H9 (cell line): ENCODE measurements around the gene MED15. TPM values are rescaled to one million over a fixed set of nuclear protein-coding genes. Genes with fewer than 3 reads are reported as not detected.

Experiments
- DNase-seq: peaks from one replicate; pipeline ENCODE4 v3.0.0-alpha.2; 2017
- H2AFZ ChIP-seq: one replicate; pipeline ENCODE4 v1.6.1; 2013; ENCODE audit warnings: mild to moderate bottlenecking, low read length, control low read depth, moderate library complexity
- H2AK5ac ChIP-seq: 2 replicates; pipeline ENCODE4 v1.6.1; 2013; ENCODE audit warnings: low read length, control low read depth, mixed read lengths; ENCODE audit not compliant: insufficient read length
- H2BK120ac ChIP-seq: one replicate; pipeline ENCODE4 v1.6.1; 2013; ENCODE audit warnings: low read depth, mild to moderate bottlenecking, low read length, control low read depth, inconsistent platforms; ENCODE audit not compliant: poor library complexity, severe bottlenecking
- H2BK12ac ChIP-seq: 2 replicates; pipeline ENCODE4 v1.6.1; 2013; ENCODE audit warnings: low read length, control low read depth, mixed read lengths, low read depth; ENCODE audit not compliant: insufficient read length
- H2BK15ac ChIP-seq: 2 replicates; pipeline ENCODE4 v1.6.1; 2013; ENCODE audit warnings: low read depth, low read length, control low read depth
- H2BK20ac ChIP-seq: one replicate; pipeline ENCODE4 v1.6.1; 2013; ENCODE audit warnings: low read depth, mild to moderate bottlenecking, low read length, control low read depth, inconsistent platforms; ENCODE audit not compliant: poor library complexity, severe bottlenecking
- H2BK5ac ChIP-seq: 2 replicates; pipeline ENCODE4 v1.6.1; 2013; ENCODE audit warnings: low read length, control low read depth, mixed read lengths; ENCODE audit not compliant: insufficient read length
- H3K14ac ChIP-seq: 2 replicates; pipeline ENCODE4 v1.6.1; 2013; ENCODE audit warnings: low read length, control low read depth; ENCODE audit not compliant: insufficient read depth
- H3K18ac ChIP-seq: 2 replicates; pipeline ENCODE4 v1.6.1; 2013; ENCODE audit warnings: low read depth, mild to moderate bottlenecking, mixed read lengths, low read length, control low read depth; ENCODE audit not compliant: insufficient read length
- H3K23ac ChIP-seq: 2 replicates; pipeline ENCODE4 v1.6.1; 2013; ENCODE audit warnings: low read length, control low read depth, mixed read lengths, low read depth; ENCODE audit not compliant: insufficient read length
- H3K23me2 ChIP-seq: 2 replicates; pipeline ENCODE4 v1.6.1; 2013; ENCODE audit warnings: low read depth, mild to moderate bottlenecking, mixed read lengths, low read length, control low read depth; ENCODE audit not compliant: insufficient read length, poor library complexity, severe bottlenecking
- H3K27ac ChIP-seq: 2 replicates; pipeline ENCODE4 v1.5.1; 2013; ENCODE audit warnings: low read length, control low read depth, mixed read lengths, low read depth; ENCODE audit not compliant: insufficient read length
- H3K27me3 ChIP-seq: 2 replicates; pipeline ENCODE4 v1.6.1; 2013; ENCODE audit warnings: low read length, control low read depth, inconsistent platforms; ENCODE audit not compliant: insufficient read depth
- H3K4ac ChIP-seq: 2 replicates; pipeline ENCODE4 v1.6.1; 2013; ENCODE audit warnings: low read depth, mild to moderate bottlenecking, control low read depth, inconsistent platforms, low read length, moderate library complexity
- H3K4me1 ChIP-seq: 2 replicates; pipeline ENCODE4 v1.6.1; 2013; ENCODE audit warnings: low read length, control low read depth, inconsistent platforms; ENCODE audit not compliant: insufficient read depth
- H3K4me2 ChIP-seq: 2 replicates; pipeline ENCODE4 v1.6.1; 2013; ENCODE audit warnings: low read length, control low read depth, mixed read lengths; ENCODE audit not compliant: insufficient read length, insufficient read depth
- H3K56ac ChIP-seq: 2 replicates; pipeline ENCODE4 v1.6.1; 2013; ENCODE audit warnings: low read depth, mild to moderate bottlenecking, mixed read lengths, low read length, control low read depth; ENCODE audit not compliant: insufficient read length
- H3K79me1 ChIP-seq: 2 replicates; pipeline ENCODE4 v1.6.1; 2013; ENCODE audit warnings: low read depth, mild to moderate bottlenecking, moderate library complexity, low read length, control low read depth, inconsistent platforms; ENCODE audit not compliant: insufficient read depth, poor library complexity, severe bottlenecking
- H3K79me2 ChIP-seq: 2 replicates; pipeline ENCODE4 v1.6.1; 2013; ENCODE audit warnings: low read length, control low read depth, inconsistent platforms; ENCODE audit not compliant: insufficient read depth
- H3K9ac ChIP-seq: 2 replicates; pipeline ENCODE4 v1.6.1; 2013; ENCODE audit warnings: low read length, control low read depth, mixed read lengths; ENCODE audit not compliant: insufficient read length; ENCODE audit errors: extremely low read depth
- H3K9me3 ChIP-seq: one replicate; pipeline ENCODE4 v1.6.1; 2013; ENCODE audit warnings: low read depth, low read length, inconsistent platforms; ENCODE audit not compliant: control insufficient read depth
- H3T11ph ChIP-seq: one replicate; pipeline ENCODE4 v1.6.1; 2013; ENCODE audit warnings: mild to moderate bottlenecking, low read length, control low read depth, inconsistent platforms
- H4K20me1 ChIP-seq: one replicate; pipeline ENCODE4 v1.6.1; 2013; ENCODE audit not compliant: control insufficient read depth, insufficient read length, insufficient read depth
- H4K5ac ChIP-seq: 2 replicates; pipeline ENCODE4 v1.6.1; 2013; ENCODE audit warnings: low read depth, mild to moderate bottlenecking, mixed read lengths, low read length, control low read depth; ENCODE audit not compliant: insufficient read length
- H4K8ac ChIP-seq: replicated peaks from 2 replicates; pipeline ENCODE4 v1.6.1; 2013; ENCODE audit warnings: low read length, control low read depth, mixed read lengths, low read depth; ENCODE audit not compliant: insufficient read length
- H4K91ac ChIP-seq: 2 replicates; pipeline ENCODE4 v1.6.1; 2013; ENCODE audit warnings: low read depth, mild to moderate bottlenecking, moderate library complexity, mixed read lengths, low read length, control low read depth; ENCODE audit not compliant: insufficient read length
- H3K27ac Mint-ChIP-seq, 3 experiments: 2 replicates in 2 of 3; 3 replicates in 1 of 3; pipeline ENCODE4 v1.8.0; 2020 to 2021; ENCODE audit warnings: mixed read lengths in 3 of 3, mild to moderate bottlenecking in 1 of 3, moderate library complexity in 1 of 3
- H3K27me3 Mint-ChIP-seq: 2 replicates; pipeline ENCODE4 v1.8.0; 2021; ENCODE audit warnings: low read depth, mild to moderate bottlenecking, moderate library complexity, mixed read lengths
- H3K36me3 Mint-ChIP-seq, 3 experiments: 2 replicates in 2 of 3; 3 replicates in 1 of 3; pipeline ENCODE4 v1.8.0; 2020 to 2021; ENCODE audit warnings: low read depth in 3 of 3, mixed read lengths in 3 of 3; ENCODE audit not compliant: insufficient read depth in 1 of 3
- H3K4me1 Mint-ChIP-seq, 2 experiments: 2 replicates each; pipeline ENCODE4 v1.8.0; 2020; ENCODE audit warnings: mixed read lengths in 2 of 2
- H3K4me3 Mint-ChIP-seq, 2 experiments: 2 replicates in 1 of 2; 3 replicates in 1 of 2; pipeline ENCODE4 v1.8.0; 2020 to 2021; ENCODE audit warnings: mild to moderate bottlenecking in 2 of 2, mixed read lengths in 2 of 2, moderate library complexity in 1 of 2
- H3K9me3 Mint-ChIP-seq, 2 experiments: 2 replicates in 1 of 2; 3 replicates in 1 of 2; pipeline ENCODE4 v1.8.0; 2020; ENCODE audit warnings: mild to moderate bottlenecking in 2 of 2, mixed read lengths in 2 of 2, moderate library complexity in 1 of 2
- CTCF ChIP-seq: fragments of 200-600 bp; sonication (generic); conservative IDR thresholded peaks from 3 replicates; pipeline ENCODE4 v1.8.0; 2021; ENCODE audit warnings: antibody characterized with exemption, mild to moderate bottlenecking
- WGBS: extraction: QIAGEN DNeasy Blood & Tissue Kit; methylation state at CpG from one replicate; pipeline ENCODE4 v1.1.7; 2013; ENCODE audit warnings: missing lambda C conversion rate, low lambda C conversion rate, mixed read lengths; ENCODE audit not compliant: insufficient read length; ENCODE audit errors: extremely low coverage; 5-methylcytosine and 5-hydroxymethylcytosine counted together
- total RNA-seq: library from RNA; stranded (reverse); gene quantifications from 2 replicates; pipeline ENCODE4 v1.2.1, GENCODE V29; 2021

Gene MED15
- total RNA-seq, 1 experiment from 2014 or later, result 47.4 TPM

DNA sequence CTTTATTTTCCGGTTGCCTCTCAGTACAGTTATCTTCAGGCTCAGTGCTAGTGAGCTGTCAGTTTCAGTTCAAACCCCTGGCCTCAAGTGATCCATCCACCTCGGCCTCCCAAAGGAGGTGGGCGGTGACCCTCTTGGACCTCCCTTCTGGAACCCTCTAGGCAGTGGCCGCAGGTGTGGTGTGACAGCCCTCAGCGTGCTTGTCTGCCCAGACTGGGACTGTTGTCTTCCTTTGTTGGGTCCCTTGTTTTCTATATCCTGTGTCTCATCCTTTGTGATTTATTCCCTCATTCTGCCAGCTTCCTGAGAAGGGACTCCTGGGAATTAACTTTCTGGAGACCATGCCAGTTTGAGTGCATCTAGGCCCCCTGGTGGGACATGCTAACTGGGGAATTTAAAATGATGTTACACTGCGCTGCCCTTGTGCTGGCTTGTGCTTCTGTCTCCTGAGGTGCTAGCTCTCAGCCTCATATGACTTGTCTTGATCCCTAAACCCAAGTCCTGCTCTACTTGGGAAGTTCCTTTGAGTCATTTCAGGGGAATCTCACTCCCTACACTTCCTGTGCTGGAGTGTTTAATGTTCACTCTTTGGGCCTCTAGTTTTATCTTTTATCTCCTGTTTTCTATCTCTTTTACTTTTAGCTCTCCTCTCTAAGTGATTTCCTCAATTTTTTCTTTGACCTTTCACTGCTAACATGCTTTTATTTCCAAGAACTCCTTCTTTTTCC is 19.4 kb downstream of the MED15 start:
- H3K23me2 ChIP-seq, result no peaks in the 10 kb centered on the region
- H3K18ac ChIP-seq, result no peak overlapping the region
- TF ChIP-seq CTCF, result no peak
- no peak overlapping the region for H4K91ac ChIP-seq
- no peak overlapping the region for H3K14ac ChIP-seq
- no peak overlapping the region for H3K4ac ChIP-seq
- H3K4me1 ChIP-seq, result peaks cover 3% of the 10 kb centered on the region; the same call in 1 of the 2 replicates
- H2BK12ac ChIP-seq, result no peak overlapping the region
- H3K23ac ChIP-seq, result no peak overlapping the region
- H3K79me1 ChIP-seq, result peaks cover 6% of the 10 kb centered on the region
- no peak overlapping the region for H3K4me2 ChIP-seq
- no peak overlapping the region for H3K9ac ChIP-seq
- no peaks in the 10 kb centered on the region for H4K20me1 ChIP-seq
- H2BK120ac ChIP-seq, result no peak overlapping the region
- Mint-ChIP-seq H3K4me3 (no peak overlapping the region), H3K36me3 (peaks cover 14 to 26% (median 17%) of the 10 kb centered on the region in 3 experiments), H3K27me3 (no peaks in the 10 kb centered on the region), H3K4me1 (peaks cover 33 to 39% of the 10 kb centered on the region in 2 experiments), H3K27ac (peak overlapping the region in 2 of 3 experiments; percentile 57 to 81; a peak in 2 of 7 replicates), H3K9me3 (peaks cover 5 to 8% of the 10 kb centered on the region in 2 experiments)
- no peak overlapping the region for H2BK15ac ChIP-seq
- no peak overlapping the region for H2BK5ac ChIP-seq
- no CpG with 5 or more reads among the region's 6 CpGs for WGBS
- H3T11ph ChIP-seq, result no peak overlapping the region
- no peak overlapping the region for H4K5ac ChIP-seq
- H3K27ac ChIP-seq, result no peak overlapping the region
- no peak overlapping the region for H2BK20ac ChIP-seq
- H3K79me2 ChIP-seq, result peaks cover 6% of the 10 kb centered on the region; the same call in 1 of the 2 replicates
- no peak overlapping the region for H2AK5ac ChIP-seq
- no peaks in the 10 kb centered on the region for H3K27me3 ChIP-seq
- H4K8ac ChIP-seq, result no peak overlapping the region
- H3K56ac ChIP-seq, result no peak overlapping the region
- no peaks in the 10 kb centered on the region for H3K9me3 ChIP-seq
- DNase-seq, result no peak
- no peak overlapping the region for H2AFZ ChIP-seq
